Activated CD8-positive, alpha-beta memory T cell treated with anti-CD3 and anti-CD28 coated beads for 48 hours (primary cell): ENCODE results near the gene SENP6.
"Not testable (repeated sequence)": the region's sequence is repeated elsewhere in the genome, so short reads cannot be mapped to it uniquely, and the experiment has no call there.

ENCODE experiments used
- DNase-seq, 3 experiments: peaks; one replicate each; pipeline ENCODE4 v3.0.0-alpha.2; 2020; ENCODE audit warnings: low read depth in 2 of 3, low spot score in 2 of 3

The SENP6 gene

DNA sequence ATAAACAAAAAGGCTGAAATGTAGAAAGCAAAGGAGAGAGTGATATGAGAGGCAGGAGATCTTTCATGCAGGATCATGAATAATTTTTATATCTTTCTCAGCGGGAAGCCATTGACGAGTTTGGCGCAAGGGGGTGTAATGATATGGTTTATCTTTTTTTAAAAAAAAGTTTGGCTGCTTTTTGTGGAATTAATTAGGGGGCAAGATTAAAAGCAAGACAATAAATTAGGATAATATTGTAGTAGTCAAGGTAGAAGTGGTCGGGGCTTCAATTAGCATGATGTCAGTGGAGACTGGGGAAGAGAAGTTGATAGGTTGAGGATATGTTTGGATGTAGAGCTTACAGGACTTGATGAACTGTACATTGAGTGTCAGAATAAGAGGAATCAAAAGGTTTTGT lies 4.0 kb downstream of the SENP6 start:
- no peak for DNase-seq

- DNase-seq = no peak
Observed at GRCh38 chr6:75608304-75608703, 6.6 kb downstream of the SENP6 start.

GRCh38 chr6:75608956-75609533 lies 7.4 kb downstream of the SENP6 start:
- no peak for DNase-seq

DNA sequence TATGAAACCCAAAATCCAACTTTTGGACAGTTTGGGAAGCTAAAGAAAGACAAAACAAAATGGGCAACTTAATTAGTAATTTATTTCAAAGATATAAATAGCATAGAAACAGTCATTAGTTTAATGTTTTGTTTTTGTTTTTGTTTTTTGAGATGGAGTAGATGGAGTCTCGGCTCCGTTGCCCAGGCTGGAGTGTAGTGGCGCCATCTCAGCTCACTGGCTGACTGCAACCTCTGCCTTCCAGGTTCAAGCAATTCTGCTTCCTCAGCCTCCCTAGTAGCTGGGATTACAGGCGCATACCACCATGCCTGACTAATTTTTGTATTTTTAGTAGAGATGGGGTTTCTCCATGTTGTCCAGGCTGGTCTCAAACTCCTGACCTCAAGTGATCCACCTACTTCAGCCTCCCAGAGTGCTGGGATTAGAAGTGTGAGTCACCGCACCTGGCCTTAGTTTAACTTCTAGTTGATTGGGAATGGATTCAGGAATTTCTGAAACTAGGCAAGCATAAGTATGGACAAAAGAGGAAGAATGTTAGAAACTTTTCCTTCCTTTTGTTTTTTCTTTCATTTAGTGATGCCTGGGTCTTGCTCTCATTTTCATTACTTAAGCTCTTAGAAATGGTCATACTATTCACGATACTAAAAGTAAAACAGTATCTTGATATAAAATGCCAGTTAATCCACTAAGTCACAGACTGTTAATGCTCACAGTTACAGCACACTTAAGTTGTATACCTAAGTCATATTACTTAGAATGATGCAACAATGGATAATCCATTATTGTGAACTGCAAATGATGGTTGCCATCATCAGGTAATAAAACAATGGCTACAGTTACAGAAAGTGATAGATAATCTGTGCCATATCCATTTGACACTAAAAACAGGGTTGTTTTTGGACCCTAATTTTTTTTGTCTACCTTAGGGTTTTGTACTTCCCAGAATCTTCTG lies 8.2 kb downstream of the SENP6 start:
- no peak for DNase-seq

- no peak for DNase-seq
Observed at GRCh38 chr6:75611011-75611701, 9.5 kb downstream of the SENP6 start.

DNA sequence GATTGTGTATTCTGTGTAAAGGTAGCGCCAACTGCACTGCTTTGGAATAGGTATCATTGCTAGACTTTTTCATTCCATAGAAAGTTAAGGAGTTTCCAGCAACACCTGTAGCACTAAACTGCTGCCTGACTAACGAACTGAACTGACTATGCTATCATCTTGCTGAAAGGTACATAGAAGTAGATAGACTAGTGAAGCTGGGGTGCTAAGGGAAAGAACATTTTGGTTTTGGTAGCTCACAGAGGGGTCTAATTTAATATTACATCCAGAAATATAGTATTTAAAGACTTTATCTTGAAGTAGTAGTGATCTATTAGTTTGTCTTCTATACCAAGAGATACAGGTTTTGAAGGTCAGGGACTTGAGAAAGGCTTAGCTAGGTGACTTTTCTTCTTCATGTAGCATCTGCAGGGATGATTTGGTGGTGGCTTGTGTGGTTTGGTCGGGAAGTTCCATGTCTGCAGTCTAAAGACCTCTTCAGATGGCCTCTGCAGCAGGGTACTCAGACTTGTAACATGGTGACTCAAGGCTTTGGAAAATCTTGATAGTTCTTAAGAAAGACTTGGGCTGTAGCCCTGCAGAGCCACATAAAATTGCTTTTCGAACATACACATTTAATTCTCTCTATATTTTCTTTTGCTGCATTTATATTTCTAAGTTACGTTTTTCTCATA lies 10.2 kb downstream of the SENP6 start:
- peak in 2 of 3 experiments; percentile 21 to 26 for DNase-seq

- DNase-seq = no peak
Observed at GRCh38 chr6:75612434-75612833, 10.8 kb downstream of the SENP6 start.

DNA sequence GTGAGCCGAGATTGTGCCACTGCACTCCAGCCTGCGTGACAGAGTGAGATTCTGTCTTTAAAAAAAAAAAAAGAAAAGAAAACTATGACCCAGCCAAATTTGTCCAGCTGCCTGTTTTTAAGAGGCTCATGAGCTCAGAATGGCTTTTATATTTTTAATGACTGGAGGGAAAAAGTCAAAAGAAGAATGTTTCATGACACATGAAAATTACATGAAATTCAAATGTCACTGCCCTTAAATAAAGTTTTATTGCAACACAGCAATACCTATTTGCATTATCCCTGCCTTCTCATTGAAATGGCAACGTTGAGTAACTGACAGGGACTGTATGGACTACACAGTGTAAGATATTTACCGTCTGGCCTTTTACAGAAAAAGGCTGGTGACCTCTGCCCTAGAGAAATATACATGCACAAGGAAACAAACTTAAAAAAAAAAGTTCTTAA lies 11.4 kb downstream of the SENP6 start:
- no peak for DNase-seq

- no peak for DNase-seq
Observed at GRCh38 chr6:75618437-75618836, 16.8 kb downstream of the SENP6 start.

DNA sequence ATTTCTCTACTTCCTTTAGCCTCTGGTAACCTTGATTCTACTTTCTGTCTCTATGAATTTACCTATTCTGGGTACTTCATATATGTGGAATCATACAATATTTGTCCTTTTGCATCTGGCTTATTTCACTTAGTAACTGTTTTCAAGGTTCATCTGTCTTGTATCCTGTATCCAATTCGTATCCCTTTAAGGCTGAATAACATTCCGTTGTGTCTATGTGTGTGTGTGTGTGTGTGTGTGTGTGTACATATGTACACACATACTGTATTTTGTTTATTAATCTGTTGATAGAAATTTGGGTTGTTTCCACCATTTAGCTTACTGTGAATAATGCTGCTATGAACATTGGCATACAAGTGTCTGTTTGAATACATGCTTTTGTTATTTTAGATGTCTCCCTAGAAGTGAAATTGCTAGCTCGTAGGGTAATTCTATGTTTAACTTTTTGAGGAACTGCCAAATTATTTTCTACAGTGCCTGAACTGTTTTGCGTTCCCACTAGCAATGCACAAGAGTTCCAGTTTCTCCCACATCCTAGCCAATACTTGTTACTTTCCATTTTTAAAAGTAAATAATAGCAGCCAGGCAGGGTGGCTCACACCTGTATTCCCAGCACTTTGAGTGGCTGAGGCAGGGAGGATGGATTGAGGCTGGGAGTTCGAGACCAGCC lies 17.7 kb downstream of the SENP6 start:
- DNase-seq = no peak

GRCh38 chr6:75620381-75621304 lies 19.0 kb downstream of the SENP6 start:
- DNase-seq = no peak

GRCh38 chr6:75621846-75622245 lies 20.2 kb downstream of the SENP6 start:
- DNase-seq = no peak

GRCh38 chr6:75623491-75623890 lies 21.8 kb downstream of the SENP6 start:
- no peak for DNase-seq

GRCh38 chr6:75624335-75624734 lies 22.7 kb downstream of the SENP6 start:
- no peak for DNase-seq

DNA sequence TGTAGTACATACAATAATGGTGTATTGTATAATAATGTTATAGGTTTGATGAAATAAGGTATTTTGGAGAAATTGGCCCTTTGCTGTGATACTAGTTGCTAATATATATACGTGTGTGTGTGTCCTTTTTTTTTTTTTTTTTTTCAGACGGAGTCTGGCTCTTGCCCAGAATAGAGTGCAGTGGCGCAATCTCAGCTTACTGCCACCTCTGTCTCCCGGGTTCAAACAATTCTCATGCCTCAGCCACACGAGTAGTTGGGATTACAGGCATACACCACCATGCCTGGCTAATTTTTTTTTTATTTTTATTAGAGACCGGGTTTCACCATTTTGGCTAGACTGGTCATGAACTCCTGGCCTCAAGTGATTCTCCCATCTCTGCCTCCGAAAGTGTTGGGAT lies 23.3 kb downstream of the SENP6 start:
- DNase-seq = no peak

- no peak for DNase-seq
Observed at GRCh38 chr6:75626561-75626960, 24.9 kb downstream of the SENP6 start.

DNA sequence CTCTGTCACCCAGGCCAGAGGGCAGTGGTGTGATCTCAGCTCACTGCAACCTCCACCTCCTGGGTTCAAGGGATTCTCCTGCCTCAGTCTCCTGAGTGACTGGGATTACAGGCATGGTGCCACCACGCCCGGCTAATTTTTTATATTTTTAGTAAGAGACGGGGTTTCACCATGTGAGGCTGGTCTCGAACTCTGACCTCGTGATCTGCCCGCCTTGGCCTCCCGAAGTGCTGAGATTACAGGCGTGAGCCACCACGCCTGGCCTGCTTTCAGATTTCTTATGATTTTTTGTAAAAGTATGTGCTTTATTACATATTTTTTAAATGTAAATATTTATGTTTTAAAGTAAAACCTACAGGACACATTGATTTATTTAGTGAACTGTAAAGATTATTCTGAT lies 26.0 kb downstream of the SENP6 start:
- not testable (repeated sequence) for DNase-seq

- DNase-seq = no peak
Observed at GRCh38 chr6:75631859-75632635, 30.4 kb downstream of the SENP6 start.

DNA sequence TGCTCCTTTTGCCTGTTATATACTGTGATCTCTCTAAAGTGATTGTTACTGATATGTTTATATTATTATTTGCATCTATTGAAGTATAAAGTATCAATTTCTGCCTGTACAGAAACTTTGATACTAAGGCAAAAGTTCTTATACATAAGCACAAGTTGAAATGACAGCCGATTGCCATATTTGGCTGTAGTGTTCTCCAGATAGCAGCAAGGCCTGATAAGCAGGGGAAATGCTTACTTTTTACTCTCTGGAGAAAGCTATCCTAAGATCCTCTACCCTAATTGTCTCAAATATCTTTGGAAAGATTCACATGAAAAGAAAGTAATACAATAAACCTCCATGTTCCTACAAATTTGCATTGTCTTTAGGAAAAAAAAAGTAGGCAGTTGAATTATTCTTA lies 31.4 kb downstream of the SENP6 start:
- DNase-seq = no peak
